Measurements from ENCODE around the gene AGTRAP.

The AGTRAP gene

DNA sequence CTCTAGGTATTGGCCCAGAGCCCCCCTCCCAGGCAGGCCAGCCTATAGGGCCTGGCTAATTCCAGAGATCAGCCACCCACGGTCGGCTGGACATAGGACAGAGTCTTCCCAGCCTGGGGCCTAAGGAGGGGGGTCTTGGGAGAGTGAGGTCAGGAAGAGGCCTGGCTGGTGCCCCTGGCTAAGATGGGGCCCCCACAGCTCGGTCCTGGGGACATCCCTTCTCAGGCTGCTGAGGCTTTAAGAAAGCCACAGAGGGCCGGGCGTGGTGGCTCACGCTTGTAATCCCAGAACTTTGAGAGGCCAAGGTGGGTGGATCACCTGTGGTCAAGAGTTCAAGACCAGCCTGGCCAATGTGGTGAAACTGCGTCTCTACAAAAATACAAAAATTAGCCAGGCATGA, 28.6 kb downstream of the AGTRAP start:
- no peak for DNase-seq

DNA sequence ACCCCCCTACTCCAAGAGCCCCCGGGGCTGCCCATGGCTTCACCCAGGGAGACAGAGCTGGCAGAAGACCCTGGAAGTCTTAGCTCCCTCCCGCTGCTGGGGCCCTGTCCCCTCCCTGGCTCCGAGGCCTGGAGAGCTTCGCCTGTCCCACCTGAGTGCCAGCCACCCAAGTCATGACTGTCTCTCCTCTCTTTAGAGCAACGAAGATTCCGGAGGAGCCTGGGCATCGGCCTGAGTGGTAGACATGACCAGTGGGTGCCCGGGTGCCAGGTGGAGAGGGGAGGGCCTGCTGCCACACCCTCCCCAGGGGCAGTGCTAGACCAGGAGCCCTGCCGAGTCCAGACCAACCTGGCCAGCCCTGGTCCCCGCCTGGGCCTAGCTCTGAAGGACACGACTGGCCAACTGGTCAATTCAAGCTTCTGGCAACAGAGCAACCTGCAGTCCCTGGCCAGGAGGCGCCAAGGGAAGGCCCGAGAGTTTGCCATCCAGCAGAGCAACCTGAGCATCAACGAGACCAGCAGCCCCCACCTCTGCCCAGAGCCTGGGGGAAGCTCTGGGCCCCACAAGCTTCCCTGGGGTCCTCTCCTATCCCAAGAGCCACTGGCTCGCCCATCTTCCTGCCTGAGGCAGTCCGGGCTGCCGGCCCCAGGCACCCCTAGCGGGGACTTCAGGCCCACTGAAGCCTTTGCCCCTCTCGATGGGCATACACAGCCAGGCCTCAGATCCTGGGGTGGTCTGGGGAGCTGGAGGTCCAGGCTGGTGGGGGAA, 29.9 kb downstream of the AGTRAP start:
- DNase-seq: no peak

DNA sequence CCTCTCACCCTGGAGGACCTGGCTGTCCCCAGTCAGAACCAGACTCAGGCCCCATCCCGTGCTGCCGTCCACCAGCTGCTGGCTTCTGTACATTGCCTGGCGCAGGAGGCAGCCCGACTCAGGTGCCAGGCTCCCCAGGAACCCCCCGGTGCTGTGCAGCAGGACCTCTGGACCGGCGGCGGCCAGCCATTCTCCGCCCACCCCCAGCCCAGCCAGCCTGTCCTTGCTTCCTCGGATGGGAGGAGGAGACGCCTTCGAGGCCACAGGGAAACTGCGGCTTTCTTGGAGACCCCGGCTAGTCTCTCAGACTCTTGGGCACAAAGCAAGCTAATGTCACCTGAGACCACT, 30.5 kb downstream of the AGTRAP start:
- no peak for DNase-seq

DNA sequence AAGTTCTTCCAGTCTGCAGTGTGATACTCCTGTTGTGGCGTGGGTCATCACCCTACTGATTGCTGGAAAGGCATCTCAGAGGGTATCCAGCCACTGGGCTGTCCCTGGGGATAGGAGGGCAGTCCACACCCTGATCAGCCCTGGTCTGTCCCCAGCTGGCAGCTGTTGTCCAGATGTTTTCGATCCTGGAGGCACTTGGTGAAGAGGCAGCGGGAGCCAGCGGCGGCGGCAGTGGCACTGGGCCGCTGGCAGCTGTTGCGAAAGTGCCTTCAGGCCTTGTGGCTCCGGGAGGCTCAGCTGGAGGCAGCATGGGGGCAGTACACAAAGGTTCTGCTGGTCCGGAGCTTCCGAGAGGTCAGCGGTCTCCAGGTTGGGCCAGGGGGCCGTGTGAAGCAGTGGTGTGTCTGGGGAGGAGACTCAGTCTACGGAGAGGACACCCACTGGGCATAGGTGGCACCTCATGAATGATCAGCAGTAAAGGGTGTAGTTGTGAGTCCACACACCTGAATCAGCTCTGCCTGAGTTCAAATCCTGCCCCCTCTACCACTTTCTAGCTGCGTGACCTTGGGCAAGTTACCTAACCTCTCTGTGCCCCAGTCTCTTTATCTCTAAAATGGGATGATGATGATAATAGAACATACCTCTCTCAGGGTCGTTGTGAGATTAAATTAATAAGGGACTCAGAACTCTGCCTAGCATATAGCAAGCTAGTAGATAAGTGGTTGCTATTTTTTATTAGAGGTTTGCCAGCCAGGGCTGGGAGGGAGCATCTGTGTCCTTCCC, 32.2 kb downstream of the AGTRAP start:
- no peak for DNase-seq

DNA sequence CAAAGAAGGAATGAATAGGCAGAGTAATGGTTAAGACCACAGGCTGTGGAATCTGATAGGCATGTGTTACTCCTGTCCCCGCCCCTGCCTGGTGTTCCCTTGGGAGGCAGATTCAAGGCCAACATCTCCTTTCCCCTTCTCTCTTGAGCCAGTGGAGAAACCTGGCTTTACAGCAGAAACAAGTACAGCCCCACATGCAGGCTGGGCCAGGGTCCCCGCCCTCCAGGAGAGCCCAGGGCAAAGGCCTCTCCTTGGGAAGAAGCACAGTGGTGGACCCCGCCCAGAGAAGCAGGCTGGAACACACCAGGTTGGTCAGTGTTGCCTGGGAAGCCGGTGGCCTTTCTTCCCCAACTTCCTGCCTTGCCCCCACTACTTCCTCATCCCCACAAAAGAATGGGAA, 32.9 kb downstream of the AGTRAP start:
- no peak for DNase-seq

DNA sequence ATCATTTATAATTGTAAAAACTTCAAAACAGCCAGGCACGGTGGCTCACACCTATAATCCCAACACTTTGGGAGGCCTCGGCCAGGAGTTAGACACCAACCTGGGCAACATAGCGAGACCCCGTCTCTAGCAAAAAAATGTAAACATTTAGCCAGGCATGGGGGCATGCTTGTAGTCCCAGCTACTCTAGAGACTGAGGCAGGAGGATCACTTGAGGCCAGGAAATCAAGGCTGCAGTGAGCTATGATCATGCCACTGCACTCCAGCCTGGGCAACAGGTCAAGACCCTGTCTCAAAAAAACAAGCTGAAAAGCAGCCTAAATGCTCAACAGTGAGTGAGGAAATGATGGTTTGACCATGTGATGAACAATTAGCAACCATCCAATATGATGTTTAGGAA, 33.3 kb downstream of the AGTRAP start:
- no peak for DNase-seq

DNA sequence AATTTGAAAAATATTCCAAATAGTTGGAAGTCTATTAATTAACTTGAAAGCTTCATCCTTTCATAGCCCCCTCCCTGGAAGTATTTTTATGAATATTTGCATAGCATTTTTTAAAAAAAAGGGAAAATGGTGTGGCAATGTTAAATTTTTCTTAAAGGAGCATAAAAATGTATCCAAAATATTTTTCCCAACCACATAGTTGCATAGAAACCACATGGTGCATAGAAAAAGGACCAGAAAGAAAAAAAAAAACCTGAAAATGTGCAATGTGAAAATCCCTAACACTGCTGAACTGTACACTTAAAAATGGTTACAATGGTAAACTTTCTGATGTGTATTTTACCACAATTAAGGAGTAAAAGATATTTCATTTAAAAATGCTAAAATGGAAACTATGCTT, 34.1 kb downstream of the AGTRAP start:
- no peak for DNase-seq

DNA sequence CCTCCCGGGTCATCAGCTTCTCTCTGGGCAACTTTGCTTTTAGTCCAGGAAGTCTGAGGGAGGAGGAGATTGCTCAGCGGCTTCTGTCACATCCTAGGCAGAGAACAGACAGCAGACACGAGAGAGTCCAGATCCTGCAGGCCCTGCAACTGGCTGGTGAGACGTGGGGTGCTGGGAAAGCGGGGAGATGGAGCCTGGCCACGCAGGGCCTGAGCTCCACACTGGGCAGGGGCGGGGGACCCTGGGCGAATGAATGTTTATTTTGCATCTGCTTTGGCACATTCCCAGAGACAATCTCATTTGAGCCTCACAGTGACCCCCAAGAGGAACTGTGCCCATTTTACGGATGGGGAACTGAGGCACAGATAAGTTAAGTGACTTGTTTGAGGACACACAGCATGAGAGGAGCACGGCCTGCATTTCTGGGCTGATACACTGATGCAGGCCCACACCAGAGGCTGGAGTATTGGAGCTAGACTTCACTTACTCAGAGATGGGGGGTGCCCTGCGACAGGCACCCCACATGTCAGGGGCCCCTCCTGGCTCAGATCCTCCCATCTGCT, 35.6 kb downstream of the AGTRAP start:
- no peak for DNase-seq

DNA sequence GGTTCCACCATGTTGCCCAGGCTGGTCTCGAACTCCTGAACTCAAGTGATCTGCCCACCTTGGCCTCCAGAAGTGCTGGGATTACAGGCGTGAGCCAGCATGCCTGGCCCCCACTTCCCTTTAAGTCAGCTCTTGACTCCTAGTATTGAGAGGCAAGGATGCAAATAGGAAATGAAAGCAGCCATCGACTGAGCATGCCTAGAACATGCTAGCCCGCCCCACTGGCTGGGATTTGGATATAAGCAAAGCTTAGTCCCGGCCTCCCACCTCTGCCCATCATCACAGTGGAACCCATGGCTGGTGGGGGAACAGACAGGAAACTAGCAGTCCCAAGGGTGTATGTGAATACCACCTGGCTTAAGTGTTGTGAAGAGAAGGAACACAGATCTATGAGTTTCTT, 36.5 kb downstream of the AGTRAP start:
- no peak for DNase-seq

DNA sequence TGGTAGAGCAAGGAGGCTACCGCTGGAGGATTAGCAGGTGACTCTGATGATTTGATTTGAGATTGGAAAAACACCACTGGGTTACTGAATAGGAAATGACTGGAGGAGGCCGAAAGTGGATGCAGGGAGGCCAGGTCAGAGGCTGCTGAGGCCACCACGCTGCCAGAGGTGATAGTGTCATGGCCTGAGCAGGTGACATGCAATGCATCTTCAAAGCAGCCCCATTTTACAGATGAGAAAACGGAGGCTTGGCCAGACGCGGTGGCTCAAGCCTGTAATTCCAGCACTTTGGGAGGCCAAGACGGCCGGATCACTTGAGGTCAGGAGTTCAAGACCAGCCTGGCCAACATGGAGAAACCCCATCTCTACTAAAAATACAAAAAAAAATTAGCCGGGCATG, 38.8 kb downstream of the AGTRAP start:
- no peak for DNase-seq

DNA sequence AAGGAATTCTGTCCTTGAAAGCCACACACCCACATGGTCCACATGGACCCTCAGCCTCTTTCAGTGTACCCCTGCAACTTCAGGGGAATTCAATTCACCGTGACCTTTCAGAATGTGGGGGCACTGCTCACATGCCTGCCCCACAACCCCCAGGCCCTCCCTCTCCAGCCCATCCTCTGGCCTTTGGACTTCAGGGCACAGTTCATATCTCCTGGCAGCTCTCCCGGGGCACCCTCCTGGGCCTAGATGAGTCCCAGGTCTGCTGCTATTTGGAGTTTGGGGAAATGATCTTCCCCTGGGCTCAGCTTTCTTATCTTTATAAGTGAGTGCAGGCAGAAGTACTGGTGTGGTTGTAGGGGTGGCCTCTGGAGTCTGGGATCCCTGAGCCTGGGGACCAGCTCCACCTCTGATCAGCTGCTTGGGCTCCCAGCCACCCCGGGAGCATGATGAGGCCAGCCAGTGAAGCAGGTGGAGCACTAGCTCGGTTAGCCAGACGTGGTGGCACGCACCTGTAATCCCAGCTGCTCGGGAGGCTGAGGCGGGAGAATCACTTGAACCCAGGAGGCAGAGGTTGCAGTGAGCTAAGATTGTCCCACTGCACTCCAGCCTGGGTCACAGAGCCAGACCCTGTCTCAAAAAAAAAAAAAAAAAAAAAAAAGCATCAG, 41.9 kb downstream of the AGTRAP start:
- no peak for DNase-seq

DNA sequence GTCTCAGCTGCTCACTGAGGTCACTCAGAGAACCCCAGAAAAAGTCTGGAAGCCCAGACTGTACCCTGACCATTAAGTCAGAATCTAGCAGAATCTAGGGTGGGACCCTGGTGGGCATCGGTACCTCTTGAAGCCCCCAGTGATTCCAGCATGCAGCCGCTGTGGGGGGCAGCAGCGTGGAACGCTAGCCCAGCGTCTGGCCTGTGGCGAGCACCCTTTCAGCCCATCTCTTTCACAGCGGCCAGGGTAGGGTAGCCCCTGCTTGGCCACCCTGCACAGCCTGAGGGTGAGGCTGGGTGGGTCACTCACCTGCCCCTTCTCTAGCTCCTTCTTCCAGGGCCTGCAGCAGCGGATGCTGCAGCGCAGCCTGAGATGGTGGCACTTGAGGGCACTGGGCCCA, 42.4 kb downstream of the AGTRAP start:
- no peak for DNase-seq

DNA sequence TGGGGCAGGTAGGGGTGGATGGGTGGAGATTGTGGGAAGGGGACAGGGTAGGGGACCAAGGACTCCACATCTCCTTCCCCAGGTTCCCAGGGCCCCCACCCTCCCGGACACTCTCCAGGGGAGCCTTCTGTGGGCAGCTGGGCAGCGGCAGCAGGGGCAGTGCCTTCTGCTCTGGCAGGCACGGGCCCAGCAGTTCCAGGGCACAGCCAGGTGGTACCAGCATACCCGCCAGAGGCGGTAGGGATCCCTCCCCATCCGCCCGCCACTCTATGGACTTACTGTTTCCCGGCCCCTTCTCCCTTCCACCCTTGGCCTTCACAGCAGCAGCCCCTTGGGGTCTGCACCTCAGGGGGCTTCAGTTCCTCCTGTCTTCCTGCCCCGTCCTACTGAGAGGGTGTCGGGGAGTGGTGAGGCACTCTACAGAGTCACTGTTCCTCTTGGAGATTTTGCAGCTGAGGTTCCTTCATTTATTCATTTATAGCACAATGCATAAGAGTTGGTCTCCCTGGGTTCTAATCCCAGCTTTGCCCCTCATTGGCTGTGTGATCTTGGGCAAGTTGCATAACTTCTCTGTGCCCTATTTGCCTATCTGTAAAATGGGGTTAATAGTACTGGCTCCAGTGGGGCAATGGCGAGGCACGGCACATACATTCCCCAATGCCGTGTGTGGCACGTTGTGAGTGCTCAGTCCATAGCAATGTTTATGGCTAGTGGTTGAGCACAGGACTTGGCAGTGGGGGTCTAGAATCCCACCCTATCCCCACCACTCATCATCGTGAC, 43.1 kb downstream of the AGTRAP start:
- no peak for DNase-seq

DNA sequence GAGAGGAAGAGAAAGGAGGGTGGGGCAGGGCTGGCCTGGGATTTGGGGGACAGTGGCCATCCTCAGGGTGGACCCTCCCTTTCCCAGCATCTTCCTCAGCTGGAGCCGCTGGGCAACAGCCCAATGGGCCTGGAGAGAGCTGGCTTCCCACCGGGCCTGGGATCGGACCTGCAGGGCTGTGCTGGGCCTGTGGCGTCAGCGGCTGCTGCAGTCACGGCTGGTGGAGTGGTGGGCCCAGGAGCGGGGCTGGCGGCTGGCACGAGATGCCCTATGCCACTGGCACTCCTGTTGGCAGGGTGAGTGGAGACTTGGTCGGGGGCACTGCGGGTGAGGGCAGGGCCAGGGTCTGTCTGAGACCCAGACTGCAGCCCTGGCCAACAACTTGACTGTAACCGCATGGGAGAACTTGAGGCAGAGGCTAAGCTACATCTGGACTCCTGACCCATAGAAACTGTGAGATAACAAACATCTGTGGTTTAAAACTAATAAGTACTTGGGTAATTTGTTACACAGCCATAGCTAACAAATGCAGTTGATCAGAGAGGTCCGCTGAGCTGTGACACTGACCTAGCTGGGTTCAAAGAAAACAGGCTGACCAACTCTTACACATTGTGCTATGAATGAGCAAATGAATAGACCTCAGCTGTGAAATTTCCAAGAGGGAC, 43.9 kb downstream of the AGTRAP start:
- DNase-seq: no peak

DNA sequence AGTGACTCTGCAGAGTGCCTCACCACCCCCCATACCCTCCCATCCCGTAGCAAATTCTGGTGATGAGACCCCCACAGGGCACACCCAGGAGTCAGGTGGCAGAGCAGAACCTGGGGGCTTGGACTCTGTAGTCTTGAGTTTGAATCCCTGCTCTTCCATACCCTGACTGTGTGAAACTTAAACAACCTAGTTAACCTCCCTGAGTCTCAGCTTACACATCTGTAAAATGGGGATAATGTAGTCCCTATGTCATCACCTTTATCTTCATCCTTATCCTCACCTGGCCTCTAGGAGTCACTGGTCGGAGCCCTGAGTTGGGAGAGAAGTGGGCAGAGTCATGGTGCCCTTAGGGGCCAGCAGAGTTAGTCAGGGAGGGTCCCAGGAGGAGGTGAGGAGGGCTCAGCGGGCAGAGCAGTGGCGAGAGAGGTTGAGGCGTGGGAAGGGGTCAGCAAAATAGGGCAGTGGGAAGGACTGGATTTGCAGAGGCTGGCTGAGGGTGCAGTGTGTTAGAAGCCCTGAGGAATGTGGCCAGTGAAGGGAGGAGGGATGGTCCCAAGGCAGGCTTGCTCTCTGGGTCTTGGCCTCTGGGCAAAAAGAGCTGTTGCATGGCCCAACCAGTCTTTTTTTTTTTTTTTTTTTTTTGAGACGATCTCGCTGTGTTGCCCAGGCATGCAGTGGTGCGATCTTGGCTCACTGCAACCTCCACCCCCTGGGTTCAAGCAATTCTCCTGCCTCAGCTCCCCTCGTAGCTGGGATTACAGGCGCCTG, 44.6 kb downstream of the AGTRAP start:
- no peak for DNase-seq

DNA sequence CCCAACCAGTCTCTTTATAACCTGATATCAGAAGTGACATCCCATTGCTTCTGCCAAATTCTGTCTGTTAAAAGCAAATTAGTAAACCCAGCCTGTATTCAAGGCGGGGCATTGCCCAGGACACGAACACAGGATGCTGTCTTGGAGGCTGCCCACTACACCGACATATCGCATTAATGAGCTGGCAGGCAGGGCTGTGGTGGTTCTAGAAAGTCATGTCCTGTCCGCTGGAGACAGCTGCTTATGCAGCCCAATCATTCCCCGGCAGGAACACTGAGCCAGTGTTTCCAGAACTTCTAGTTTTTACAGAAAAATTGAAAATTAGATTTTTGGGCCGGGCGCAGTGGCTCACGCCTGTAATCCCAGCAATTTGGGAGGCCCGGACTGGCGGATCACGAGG, 45.4 kb downstream of the AGTRAP start:
- DNase-seq: no peak

DNA sequence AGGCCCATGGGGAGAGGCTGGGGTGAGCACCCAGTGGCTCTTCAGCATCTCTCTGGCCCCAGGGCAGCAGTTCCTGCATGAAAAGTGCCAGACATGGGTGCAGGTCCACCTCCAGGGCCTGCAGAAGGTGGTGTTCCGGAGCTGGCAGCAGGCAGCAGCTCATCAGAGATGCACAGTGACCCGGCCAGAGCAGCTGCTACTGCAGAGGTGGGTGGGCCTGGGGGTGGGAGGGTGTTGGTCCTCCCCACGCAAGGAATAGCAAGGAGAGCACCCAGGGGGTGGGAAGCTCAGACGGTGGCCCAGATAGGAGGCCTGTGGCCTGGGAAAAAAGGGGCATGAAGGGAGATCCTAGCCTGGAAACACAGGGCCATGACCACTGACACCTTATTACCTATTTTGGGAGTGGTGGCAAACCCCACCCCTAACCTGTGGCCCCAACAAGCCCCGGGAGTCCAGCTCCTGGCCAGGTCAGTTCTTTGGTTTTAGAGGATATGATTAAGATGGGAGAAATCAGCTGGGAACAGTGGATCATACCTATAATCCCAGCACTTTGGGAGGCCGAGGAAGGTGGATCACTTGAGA, 46.3 kb downstream of the AGTRAP start:
- DNase-seq: no peak

DNA sequence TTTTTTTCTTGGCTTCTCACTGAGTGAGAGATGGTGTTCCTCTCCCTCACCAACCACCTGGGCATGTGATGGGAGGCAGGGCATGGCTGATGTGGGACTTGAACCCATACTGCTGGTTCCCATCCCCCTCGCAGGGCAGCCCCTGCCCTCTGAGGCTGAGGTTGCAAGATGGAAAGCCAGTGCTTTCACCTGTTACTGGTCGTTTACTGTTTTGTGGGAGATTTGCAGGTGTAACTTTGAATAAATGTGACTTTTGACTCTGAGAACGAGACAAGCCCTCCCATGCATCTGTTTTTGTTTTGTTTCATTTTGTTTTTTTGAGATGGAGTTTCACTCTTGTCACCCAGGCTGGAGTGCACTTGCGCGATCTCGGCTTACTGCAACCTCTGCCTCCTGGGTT, 47.6 kb downstream of the AGTRAP start:
- no peak for DNase-seq

DNA sequence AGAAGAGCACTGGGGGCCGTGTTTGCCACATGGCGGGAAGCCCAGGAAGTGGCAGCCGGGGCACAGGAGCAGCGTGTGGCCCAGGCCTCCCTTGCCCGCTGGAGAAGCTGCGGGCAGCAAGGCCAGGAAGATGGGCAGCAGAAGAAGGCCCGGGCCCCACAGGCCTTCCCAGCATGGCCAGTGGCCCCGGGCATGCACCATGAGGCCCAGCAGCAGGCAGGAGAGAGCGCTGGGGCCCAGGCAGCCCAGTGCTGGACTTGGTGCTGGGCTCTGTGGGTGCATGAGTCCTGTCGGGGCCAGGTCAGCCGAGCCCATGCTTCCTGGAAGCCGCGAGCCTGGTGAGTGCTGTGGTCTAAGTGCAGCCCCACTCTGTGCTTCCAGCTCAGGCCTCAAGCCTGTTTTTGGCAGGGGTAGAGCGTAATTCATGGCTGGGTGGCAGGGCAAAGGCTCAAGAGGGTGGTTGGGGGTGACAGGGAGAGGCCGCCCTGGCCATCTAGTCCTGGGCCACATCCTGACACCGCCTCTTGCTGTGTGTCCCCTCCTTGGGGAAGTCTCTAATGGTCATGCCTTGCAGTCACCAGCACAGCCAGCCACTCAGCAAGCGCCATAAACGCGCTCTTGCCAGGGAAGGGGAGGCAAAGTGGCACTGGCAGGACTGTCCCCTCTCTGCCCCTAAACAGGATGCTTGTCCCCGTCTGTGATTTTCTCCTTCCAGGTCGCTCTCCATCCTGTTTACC, 48.5 kb downstream of the AGTRAP start:
- no peak for DNase-seq

DNA sequence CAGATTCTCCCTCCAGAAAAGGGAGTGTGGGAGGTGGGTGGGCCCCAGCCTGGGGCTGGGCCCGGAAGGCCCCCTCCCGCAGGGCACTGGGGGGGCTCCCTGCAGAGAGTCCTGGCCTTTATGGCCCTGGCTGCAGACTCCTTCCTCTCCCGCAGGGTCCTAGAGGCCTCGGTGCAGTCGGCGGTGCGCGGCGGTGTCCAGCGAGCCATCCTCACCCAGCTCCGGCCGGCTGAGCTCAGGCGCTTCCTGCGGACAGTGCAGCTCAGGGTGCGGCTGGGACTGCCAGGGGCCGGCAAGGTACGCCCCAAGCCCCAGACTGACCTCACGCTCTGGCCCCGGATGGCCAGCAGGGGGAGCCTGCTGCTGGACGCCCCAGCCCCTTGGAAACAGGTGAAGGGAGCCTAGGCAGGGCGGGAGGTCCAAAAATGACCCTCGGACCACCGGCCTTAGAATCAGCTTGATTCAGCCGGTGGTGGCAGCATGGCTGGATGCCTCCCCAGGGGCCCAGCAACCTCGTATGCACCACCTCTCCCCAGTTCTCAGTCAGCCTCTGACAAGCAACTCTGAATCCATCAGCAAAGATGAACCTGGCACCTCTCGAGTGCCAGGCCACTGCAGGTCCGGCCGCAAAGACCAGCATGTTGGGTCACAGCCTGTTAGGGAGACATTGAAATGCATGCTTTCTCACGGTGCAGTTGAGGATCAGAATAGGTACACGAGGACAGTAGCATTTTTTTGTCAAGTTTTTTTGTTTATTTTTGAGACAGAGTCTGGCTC, 49.2 kb downstream of the AGTRAP start:
- peak; percentile 51 for DNase-seq
